D721Med (cell line): ENCODE data around the gene AUTS2.

Experiments used
- DNase-seq: peaks from one replicate; pipeline ENCODE4 v3.0.0; 2011; ENCODE audit warnings: low spot score; ENCODE audit not compliant: insufficient read length
- FAIRE-seq: peaks from 2 replicates; lab custom pipeline; 2011; peaks lifted over from hg19 to GRCh38; lab: Jason Lieb, UNC
- TF ChIP-seq, protein P1 (sequence below): IDR thresholded peaks from 2 replicates; pipeline ENCODE4 v1.5.1; 2012; ENCODE audit warnings: mild to moderate bottlenecking, control low read depth; ENCODE audit not compliant: insufficient read depth; ENCODE audit errors: missing control alignments

AUTS2 gene

DNA sequence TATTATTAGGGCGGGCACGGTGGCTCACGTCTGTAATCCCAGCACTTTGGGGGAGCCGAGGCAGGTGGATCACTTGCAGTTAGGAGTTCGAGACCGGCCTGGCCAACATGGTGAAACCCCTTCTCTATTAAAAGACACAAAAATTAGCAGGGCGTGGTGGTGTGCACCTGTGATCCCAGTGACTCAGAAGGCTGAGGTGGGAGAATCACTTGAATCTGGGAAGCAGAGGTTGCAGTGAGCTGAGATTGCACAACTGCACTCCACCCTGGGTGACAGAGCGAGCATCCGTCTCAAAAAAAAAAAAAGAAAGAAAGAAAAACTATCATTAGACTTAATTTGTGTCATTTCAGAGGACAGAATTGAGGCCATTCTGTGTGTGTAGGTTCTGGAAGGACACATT lies 780.9 kb downstream of the AUTS2 start:
- no peak for FAIRE-seq
- no peak for DNase-seq
- TF ChIP-seq, protein P1, sequence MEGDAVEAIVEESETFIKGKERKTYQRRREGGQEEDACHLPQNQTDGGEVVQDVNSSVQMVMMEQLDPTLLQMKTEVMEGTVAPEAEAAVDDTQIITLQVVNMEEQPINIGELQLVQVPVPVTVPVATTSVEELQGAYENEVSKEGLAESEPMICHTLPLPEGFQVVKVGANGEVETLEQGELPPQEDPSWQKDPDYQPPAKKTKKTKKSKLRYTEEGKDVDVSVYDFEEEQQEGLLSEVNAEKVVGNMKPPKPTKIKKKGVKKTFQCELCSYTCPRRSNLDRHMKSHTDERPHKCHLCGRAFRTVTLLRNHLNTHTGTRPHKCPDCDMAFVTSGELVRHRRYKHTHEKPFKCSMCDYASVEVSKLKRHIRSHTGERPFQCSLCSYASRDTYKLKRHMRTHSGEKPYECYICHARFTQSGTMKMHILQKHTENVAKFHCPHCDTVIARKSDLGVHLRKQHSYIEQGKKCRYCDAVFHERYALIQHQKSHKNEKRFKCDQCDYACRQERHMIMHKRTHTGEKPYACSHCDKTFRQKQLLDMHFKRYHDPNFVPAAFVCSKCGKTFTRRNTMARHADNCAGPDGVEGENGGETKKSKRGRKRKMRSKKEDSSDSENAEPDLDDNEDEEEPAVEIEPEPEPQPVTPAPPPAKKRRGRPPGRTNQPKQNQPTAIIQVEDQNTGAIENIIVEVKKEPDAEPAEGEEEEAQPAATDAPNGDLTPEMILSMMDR, result no peak

DNA sequence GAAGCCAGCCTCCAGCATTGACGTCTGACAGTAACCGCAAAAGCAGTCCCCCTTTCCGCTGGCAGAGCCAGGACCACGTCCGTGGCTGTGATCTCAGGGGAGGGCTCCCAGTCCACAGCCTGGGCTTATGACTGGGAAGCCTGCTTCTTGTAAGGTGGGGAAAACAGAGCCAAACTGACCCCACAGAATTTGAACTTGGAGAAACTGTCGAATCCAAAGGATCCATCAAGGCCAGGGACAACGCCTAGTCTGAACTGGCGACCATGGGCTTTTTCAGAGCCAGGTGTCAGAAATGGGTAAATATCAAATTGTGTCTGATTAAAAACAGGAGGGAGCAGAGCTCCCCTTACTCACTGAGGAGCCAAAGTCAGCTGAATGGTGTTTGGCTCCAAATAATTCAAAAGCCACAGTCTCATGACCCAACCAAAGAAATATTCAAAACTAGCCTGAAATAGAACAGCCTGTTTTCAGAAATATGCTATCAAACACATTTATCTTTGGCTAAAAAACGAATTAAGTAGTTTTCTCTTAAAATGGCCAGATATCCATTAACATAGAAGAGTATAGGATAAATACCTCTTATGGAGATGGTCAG lies 782.2 kb downstream of the AUTS2 start:
- DNase-seq (no peak), FAIRE-seq (no peak)
- TF ChIP-seq, protein P1, result no peak

DNA sequence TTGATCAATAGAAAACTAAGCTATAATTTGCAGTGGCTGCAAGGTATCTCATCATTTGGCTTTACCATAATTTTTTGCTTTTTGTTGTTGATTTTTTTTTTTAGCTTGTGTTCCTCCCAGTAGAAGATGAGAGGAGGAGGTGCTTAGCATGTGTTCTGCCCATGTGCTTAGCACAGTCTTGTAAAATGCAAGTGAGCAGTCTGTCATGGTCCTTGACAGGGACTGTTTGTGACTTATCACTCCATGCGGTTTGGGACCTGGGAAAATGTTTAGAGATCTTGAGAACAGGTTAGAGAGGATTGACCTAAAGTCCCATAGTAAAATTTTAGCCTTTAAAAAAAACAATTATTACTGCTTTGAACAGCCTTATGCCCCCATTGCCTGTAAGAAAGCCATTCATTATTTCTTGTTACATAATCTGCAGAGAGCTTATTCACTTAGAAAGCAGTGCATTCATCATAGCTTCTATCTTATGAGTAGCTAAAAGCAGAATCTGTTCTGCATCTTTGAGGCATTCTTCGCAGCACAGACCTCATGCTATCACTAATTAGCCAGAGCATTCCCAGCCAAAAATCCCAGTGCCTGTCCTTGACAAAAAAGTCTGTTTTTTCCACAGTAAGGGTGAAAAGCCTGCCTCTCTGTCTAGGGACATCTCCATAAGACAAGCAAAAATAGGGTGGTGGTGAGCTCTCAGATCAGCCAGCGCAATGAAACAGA lies 784.9 kb downstream of the AUTS2 start:
- TF ChIP-seq, protein P1, result no peak
- DNase-seq (no peak), FAIRE-seq (no peak)

DNA sequence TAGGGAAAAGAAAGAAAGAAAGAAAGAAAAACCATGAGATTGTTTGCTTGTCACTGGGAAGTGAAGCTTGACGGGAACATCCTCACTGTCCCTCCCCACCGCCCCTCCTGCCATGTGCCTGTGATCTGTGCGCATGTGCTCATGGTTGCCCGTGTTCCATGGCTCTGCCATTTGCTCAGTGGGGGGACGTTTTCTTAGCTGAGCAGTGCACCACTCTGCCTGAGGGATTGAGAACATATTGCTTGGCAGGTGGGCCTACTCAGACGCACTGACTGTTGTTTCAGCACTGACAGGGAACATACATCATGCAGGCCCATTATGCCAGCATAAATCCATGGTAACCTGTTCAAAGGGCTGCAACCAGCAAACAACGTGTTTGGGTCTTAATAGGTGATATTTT lies 785.7 kb downstream of the AUTS2 start:
- TF ChIP-seq, protein P1, result no peak
- FAIRE-seq (no peak), DNase-seq (no peak)

DNA sequence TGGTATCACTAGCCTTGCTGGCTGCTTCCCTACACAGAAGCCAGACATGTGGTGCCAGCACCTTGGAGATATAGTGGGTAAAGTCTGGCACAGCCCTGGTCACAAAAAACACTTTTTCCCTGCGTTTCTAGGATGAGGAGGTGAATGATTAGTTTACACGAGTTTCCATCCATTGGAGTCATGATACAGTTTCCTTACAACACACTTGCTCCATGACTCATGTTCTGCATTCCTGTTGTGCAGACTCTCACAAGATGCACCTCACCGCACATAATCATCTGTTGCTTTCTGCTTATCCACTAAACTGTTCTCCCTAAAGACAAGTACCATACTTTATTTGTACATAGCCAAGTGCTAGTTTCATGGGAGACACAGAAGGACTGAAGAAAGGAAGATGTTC lies 786.6 kb downstream of the AUTS2 start:
- TF ChIP-seq, protein P1, result no peak
- DNase-seq, result no peak
- FAIRE-seq, result peak; percentile 58

DNA sequence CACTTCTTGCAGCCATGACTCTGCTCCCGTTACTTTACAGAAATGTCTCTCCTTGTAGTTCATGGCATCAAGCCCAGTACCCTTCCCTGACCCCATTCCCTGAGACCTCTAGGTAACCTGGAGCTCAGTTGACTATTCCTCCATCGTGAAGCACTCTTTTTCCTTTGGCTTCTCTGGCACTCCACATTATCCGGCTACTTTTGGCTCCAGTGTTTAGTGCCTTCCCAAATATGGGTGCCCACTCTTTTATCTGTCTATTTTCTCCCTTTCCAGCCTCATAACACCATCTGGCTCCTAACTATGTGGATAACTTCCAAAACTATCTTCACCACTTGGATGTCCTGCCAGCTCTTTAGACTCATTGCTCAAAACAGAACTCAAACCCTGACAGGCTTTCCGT lies 788.9 kb downstream of the AUTS2 start:
- TF ChIP-seq, protein P1, result no peak
- DNase-seq (no peak), FAIRE-seq (no peak)

DNA sequence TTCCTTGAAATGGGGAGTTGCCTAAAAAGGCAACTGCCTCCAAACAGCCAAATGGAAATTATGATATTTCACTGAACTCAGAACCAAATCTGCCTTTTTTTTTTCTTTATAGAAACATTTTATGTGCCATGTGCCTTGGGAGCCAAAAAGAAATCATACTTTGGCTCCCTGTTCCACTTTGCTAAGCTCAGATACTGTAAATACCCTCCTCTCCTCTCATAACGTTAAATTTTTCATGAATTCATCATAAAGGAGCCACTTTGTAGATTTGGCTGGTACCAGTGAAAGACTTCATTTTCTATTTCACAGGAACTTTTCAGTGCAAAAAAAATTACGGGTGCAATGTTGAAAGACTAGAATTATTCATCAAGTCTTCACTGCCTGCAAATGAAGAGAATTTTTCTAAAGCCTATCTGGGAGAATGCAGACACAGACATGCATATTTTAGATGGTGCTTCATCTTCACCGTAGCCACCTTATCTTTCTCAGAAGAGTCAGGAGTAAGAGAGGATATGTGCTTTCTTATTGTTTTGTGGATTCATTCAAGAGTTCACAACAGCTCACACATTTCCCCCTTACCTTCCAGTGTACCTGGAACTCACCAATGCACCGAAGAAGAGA lies 791.4 kb downstream of the AUTS2 start:
- DNase-seq, result no peak
- no peak for FAIRE-seq
- TF ChIP-seq, protein P1, result no peak
